GM11168 (cell line): ENCODE results near the gene WNT9A.

Experiments
- in situ Hi-C: fragments of 300-500 bp; cut with MboI; formaldehyde crosslinking; loops from one replicate; pipeline ENCODE4 v1.12.0; 2022; ENCODE audit warnings: low sequenced_read_pairs; ENCODE audit not compliant: unreplicated experiment

WNT9A gene

DNA sequence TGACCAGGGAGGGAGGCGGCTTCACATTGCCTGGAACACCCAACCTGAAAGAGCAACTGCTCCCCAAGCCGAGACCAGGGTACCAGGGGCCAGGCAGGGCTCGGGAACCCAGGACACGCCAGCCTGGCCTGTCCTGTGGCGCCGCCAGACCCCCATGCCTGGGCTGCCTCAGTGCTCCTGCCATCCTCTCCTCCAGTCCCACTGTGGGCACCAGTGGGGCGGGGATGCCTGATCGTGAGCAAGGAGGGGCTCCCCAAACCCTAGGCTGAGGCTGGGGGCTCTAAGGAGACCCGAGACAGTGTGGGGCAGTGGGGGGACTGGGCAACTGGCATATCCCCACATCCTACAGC lies 45.1 kb downstream of the WNT9A start:
- in situ Hi-C loops = no loop called here

GRCh38 chr1:227901906-227902640 lies 45.7 kb downstream of the WNT9A start:
- in situ Hi-C loops = no loop called here

DNA sequence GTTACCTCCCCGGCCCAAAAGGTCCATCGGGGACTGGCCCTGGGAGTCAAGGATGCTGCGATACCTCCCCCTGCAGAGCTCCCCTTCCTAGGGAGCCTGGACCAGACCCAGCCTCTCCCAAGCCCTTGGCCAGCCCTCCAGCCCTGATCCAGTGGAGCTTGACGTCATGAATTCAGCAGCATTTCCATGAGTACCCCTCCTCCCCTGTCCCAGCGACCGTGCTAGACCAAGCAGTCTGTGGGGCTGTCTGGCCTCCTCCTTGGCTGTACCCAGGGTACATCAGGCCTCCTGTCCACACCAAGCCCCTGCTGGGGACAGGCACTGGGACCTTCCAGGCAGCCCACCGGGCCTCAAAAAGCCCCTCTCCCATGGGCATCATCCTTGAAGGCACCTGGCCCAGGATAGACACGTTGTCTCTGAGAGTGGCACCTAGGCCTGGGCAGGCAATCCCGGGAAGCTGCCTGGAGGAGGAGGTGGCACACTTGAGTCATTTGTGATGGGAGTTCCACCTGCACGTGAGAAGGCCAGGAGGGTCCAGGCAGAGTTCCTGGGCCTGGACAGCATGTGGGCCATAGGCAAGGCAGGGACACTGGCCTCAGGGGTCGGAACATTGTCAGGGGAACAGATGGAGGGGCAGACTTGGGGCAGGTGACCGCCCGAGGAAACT lies 46.4 kb downstream of the WNT9A start:
- in situ Hi-C loops = no loop called here

DNA sequence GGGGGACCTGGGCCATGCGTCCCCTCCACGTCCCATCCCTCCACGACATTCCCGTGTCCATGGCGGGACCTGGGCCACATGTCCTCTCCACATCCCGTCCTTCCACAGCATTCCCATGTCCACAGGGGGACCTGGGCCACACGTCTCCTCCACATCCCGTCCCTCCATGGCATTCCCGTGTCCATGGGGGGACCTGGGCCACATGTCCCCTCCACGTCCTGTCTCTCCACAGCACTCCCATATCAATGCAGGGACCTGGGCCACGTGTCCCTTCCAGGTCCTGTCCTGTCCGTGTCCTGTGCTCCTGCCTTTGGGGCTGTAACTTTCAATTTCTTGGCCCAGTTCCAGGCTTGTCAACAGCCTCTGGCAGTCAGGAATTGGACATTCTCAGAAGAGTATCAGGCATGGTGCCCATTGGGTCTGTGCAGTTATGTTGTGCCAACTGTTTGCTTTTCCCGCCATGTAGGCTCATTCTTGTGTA lies 47.1 kb downstream of the WNT9A start:
- in situ Hi-C loops = no loop called here

- in situ Hi-C loops = no loop called here
These were observed 47.8 kb downstream of the WNT9A start for GRCh38 chr1:227899820-227900449.

DNA sequence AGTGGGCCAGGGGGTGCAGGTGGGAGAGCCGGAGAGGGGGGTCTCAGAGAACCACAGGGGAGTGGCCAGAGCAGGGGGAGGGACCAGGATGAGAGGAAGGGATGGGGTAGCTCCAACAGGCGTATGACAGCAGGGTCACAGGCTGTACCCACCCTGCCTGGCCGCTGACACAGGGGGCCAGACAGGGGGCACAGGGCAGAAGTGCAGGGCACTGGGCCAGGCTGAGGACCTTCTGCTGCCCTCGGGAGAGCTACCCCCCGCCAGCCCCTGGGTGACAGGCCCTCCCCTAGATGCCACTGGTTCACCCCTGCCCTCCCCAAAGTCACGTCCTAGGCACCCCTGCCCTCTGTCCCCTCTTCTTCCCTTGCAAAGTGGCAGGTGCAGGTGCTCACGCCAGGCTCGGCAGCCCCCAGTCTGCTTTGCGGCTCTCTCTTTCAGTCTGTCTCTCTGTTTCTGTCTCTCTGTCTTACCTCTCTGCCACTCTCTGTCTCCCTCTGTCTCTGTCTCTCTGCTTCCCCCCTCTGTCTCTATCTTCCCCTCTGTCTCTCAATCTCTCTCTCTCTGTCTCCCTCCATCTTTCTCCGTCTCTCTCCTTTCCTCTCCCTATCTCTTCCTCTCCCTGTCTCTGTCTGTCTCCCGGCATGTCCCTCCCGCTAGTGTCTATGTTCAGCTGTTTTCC lies 48.5 kb downstream of the WNT9A start:
- in situ Hi-C loops = no loop called here

- in situ Hi-C loops = no loop called here
These were observed 49.1 kb downstream of the WNT9A start for GRCh38 chr1:227898502-227899140.

DNA sequence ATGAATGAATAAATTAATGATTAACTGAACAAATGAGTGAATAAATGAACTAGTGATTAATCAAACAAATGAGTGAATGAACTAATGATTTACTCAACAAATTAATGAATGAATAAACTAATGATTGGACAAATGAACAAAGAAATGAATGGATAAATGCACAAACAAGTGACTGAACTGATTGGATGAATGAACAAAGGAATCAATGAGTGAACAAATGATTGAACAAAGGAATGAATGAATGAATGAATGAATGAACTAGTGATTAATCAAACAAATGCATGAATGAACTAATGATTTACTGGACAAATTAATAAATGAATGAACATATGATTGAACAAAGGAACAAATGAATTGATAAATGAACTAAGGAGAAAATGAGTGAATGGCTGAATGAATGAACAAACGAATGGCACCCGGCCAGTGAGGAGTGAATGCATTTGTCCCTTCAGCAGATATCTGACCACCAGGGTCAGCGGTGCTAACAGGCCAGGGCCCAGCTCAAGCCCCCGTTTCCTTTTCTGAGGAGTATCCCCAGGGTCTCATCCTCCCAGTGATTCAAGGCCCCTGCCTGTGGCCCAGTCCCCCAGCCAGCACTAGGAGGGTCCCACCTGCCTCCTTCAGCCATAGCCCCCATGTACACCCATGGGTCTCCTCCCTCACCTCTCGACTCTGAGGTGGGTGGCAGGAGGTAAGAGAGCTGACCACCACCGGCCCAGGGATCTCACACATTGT lies 49.9 kb downstream of the WNT9A start:
- in situ Hi-C loops = no loop called here

DNA sequence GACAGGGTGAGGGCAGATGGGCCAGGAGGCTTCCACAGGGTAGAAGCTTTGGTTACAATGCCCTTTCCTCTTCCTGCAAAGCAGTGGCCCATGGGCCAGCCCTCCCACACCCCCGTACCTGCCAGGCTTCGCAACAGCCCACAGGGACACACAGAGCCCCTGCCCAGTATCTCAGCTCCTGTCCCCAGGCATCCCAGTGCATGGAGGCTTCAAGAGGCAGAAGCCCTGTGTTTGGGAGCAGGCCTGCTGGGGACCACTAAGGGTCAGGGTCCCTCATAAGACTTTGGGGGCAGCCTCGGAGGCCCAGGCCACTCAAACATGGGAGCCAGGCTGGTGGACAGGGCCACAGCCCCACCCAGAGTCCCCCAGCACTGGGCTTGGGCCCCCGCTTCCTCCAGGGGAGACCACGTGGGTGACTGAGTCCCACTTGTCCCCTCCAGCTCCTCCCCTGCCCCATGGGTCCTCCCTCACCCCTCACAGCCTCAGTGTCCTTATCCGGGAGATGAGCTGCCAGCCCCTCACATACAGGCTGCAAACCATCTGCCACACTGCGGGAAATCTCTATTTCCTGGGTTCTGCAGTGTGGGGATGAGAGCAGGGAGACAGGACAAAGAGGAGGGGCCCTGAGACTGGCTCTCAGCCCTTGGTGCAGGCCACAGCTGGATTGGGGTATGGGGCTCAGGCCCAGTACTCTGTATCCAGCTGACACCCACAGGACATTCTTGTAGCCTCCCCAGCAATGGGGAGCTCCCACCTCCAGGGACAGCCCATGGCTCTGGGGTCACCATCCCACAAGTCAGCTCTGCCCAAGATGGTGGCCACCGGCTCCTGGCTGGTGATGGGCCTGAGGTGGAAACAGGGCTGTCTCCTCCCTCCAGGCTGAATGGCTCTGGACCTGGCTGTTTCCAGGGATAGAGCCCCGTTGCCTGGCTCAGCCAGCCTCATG lies 50.7 kb downstream of the WNT9A start:
- in situ Hi-C loops = no loop called here

DNA sequence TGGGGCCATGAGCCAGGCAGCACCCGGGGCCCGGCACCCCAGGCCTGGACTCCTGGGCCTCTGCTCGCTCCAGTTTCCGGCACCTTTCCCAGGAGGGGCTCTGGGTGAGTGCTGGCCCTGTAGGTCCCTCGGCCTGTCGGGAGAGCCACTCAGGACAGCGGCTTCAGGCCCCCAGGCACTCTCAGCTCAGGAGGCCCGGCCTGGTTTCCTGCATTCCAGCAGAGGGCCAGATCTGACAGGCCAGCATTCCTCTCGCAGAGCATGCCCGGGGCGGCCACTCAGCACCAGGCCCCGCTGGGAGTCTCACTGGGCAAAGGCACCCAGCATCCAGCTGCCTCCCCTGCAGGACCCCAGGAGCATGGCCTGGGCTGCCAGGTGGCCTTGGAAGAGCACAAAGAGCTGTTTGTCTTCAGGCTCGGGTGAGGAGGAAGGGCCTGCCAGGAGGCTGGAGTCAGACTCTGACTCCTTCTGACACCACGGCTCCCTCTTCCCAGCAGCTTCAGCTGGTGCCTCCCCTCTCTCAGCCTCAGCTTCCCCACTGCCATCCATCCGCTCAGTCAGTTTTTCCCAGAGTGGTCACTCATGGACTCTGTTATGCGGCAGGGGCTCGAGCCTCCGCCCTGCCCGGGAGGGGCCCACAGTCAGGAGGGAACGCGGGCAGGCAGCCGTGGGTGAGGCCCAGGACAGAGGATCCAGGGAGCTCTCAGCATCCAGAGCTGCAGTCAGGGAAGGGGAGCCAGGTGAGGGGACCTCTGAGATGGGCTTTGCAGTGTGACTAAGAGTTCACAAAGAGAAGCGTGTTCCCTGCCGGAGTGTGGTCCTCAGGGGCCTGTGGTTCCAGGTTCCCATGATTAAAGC lies 51.7 kb downstream of the WNT9A start:
- in situ Hi-C loops = no loop called here

DNA sequence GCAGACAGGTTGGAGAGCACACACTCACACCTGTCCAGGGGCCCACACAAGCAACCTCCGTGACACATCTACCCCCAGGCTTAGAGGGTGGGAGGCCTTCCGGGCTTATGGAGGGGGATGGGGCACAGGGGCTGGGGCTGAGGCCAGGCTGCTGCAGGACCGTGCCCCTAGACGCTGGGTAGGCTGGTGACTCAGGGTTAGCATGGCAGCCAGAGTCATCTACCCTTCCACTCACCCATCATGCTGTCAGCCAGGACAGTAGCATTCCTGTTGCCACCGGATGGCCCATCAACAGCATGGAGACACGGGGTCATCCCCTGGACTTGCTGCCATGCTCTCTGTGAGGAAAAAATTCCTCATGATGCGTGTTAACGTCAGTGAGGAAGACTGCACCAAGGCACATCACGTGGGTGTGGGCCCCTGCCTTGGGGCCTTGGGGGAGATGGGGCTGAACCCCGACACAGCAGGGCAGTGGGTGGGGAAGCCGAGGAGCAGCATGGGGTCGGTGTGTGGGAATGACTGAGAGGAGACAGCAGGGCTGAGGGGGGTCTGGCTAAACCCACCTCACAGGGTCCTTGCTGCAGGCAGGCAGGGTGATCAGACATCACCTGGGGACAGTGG lies 52.8 kb downstream of the WNT9A start:
- in situ Hi-C loops = no loop called here

GRCh38 chr1:227893949-227894721 lies 53.6 kb downstream of the WNT9A start:
- in situ Hi-C loops = no loop called here

- in situ Hi-C loops = no loop called here
These were observed 54.3 kb downstream of the WNT9A start for GRCh38 chr1:227893300-227893948.

GRCh38 chr1:227892489-227893299 lies 55.0 kb downstream of the WNT9A start:
- in situ Hi-C loops = no loop called here

DNA sequence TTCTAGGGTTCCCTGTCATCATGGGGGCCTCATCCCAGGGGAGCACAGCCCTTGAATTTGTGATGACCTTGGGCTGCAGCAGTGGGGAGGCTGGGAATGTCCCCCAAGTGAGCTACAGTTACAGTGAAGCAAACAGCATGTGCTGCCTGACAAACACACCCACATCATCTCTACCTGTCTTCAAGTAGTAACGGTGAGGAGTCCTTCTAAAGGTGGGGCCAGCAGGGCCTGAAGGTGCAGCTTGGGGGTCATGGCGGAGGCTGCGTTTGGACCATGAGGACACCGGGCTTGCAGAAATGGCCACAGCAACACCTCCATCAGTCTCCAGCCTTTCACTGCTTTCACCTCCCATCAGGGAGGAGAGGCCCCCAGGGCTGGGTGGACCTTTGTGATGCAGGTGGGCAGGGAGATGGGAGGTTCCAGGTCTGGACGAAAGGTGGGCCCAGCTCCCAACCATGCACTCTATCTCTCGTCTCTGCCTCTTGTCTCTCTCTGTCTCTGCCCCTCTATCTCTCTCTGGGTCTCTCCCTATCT lies 55.7 kb downstream of the WNT9A start:
- in situ Hi-C loops = no loop called here
